Measurements from ENCODE around the gene NDUFV2. TPM values are rescaled to one million over a fixed set of nuclear protein-coding genes. Genes with fewer than 3 reads are reported as not detected.

The NDUFV2 gene
- total and polyA plus RNA-seq, 2 donors (not counting 3 experiments of a cell fraction or from before 2014, with no cell fraction given), result 65.7 to 152 TPM

DNA sequence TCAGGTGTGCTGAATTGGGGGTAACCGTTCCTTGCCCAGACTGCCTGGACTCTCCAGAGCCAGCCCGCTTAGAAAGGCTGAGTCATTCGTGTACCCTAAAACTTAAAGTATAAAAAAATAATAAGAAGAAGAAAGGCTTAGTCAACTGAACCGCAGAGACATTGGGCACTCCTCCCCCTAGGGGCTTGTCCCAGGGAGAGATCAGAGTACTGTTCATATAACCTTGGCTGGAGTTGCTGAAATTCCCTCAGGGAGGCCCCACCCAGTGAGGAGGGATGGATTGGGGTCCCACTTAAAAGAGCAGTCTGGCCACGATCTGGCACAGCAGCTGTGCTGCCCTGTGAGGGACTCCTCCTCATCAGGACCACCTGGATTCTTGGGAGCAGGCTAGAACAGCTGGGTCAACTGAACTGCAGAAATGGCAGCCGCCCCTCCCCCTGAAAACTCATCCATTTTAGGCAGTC is 71.3 kb downstream of the NDUFV2 start:
- ChIA-PET POLR2A (no interaction called here), CTCF (no interaction called here)
- TF ChIP-seq JUN (IDR thresholded peaks at IDR 0.05; ENCODE audit: borderline replicate concordance, insufficient read depth, insufficient read length, low read depth), result no peak
- no peak for TF ChIP-seq GATA2 (IDR thresholded peaks at IDR 0.05; ENCODE audit: insufficient read depth, insufficient read length, low read depth, low read length)
- TF ChIP-seq, protein P1, sequence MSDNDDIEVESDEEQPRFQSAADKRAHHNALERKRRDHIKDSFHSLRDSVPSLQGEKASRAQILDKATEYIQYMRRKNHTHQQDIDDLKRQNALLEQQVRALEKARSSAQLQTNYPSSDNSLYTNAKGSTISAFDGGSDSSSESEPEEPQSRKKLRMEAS (IDR thresholded peaks at IDR 0.05; ENCODE audit: insufficient read depth, insufficient read length), result no peak
- TF ChIP-seq, protein P2, sequence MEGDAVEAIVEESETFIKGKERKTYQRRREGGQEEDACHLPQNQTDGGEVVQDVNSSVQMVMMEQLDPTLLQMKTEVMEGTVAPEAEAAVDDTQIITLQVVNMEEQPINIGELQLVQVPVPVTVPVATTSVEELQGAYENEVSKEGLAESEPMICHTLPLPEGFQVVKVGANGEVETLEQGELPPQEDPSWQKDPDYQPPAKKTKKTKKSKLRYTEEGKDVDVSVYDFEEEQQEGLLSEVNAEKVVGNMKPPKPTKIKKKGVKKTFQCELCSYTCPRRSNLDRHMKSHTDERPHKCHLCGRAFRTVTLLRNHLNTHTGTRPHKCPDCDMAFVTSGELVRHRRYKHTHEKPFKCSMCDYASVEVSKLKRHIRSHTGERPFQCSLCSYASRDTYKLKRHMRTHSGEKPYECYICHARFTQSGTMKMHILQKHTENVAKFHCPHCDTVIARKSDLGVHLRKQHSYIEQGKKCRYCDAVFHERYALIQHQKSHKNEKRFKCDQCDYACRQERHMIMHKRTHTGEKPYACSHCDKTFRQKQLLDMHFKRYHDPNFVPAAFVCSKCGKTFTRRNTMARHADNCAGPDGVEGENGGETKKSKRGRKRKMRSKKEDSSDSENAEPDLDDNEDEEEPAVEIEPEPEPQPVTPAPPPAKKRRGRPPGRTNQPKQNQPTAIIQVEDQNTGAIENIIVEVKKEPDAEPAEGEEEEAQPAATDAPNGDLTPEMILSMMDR (IDR thresholded peaks at IDR 0.05; ENCODE audit: extremely low read depth in 1 of 2, insufficient read depth in 1 of 2, low read depth in 1 of 2, low read length in 2 of 2), result no peak
- TF ChIP-seq EZH2 (IDR thresholded peaks at IDR 0.05; ENCODE audit: borderline replicate concordance, low read depth, low read length, severe bottlenecking), result no peak
- TF ChIP-seq POLR2AphosphoS5 (IDR thresholded peaks at IDR 0.05; ENCODE audit: insufficient read depth, low read depth, low read length), result no peak
- no peak for TF ChIP-seq POLR2A (IDR thresholded peaks at IDR 0.05; ENCODE audit: low read depth, low read length)
- TF ChIP-seq MYC (IDR thresholded peaks at IDR 0.05; ENCODE audit: low read depth, low read length), result no peak
- no peak for TF ChIP-seq FOS (IDR thresholded peaks at IDR 0.05; ENCODE audit: borderline replicate concordance, insufficient read depth, low read length)
- Histone ChIP-seq H4K20me1 (replicated peaks; ENCODE audit: control insufficient read depth, extremely low read depth, insufficient read depth, low read length) (no peaks in the 10 kb centered on the region), H3K4me2 (ENCODE audit: insufficient read depth, low read length) (no peak overlapping the region), H3K4me1 (ENCODE audit: control insufficient read depth, extremely low read depth, insufficient read depth, low read length) (peaks cover 5% of the 10 kb centered on the region), H2AFZ (ENCODE audit: low read depth, low read length) (no peak overlapping the region), H3K79me2 (ENCODE audit: control insufficient read depth, insufficient read depth, low read length) (peaks cover 70% of the 10 kb centered on the region), H3K9me3 (replicated peaks; ENCODE audit: control insufficient read depth, insufficient read depth, low read length) (no peaks in the 10 kb centered on the region), H3K4me3 (replicated peaks in 1 of 3; ENCODE audit: insufficient read depth in 1 of 3, low read depth in 1 of 3, low read length in 3 of 3) (no peak overlapping the region), H3K36me3 (ENCODE audit: control insufficient read depth in 2 of 2, extremely low read depth in 1 of 2, insufficient read depth in 2 of 2, low read length in 2 of 2) (no peaks in the 10 kb centered on the region), H3K27me3 (ENCODE audit: control insufficient read depth in 2 of 2, insufficient read depth in 2 of 2, low read length in 2 of 2) (no peaks in the 10 kb centered on the region), H3K27ac (ENCODE audit: insufficient read depth, low read depth, low read length) (no peak overlapping the region), H3K9me1 (replicated peaks; ENCODE audit: control insufficient read depth, extremely low read depth, insufficient read depth, low read length) (no peaks in the 10 kb centered on the region), H3K9ac (replicated peaks; ENCODE audit: extremely low read depth, insufficient read depth, low read length) (no peak overlapping the region)
- DNase-seq (ENCODE audit: low read depth, low spot score) (no peak), FAIRE-seq (no peak)
- BruUV-seq (replicated peaks), result no TSS peak
- dilution Hi-C loops (cut with MboI; ENCODE audit: extremely low pct_ligation_motif_present, low sequenced_read_pairs) (no loop called here), intact Hi-C loops (cut with micrococcal nuclease) (no loop called here)

Data from endothelial cell of umbilical vein (primary cell).